Upper lobe of right lung (tissue), 1 donor: ENCODE data around the gene NRDC. TPM values are rescaled to one million over a fixed set of nuclear protein-coding genes. Genes with fewer than 3 reads are reported as not detected.
A peak's percentile ranks its signal among the peaks of the same experiment; 100 is the strongest.
"Not testable (repeated sequence)": the region's sequence is repeated elsewhere in the genome, so short reads cannot be mapped to it uniquely, and the experiment has no call there.

Experiments used
- ATAC-seq: fragments of 200-7000 bp; cut with Tn5 transposase; one replicate; pipeline ENCODE4 v1.9.1; 2020; ENCODE audit warnings: mild to moderate bottlenecking, moderate library complexity
- DNase-seq: peaks from one replicate; pipeline ENCODE4 v3.0.0-alpha.2; 2020
- H3K27ac ChIP-seq: fragments of 200-600 bp; one replicate; pipeline ENCODE4 v1.8.0; 2022
- H3K27me3 ChIP-seq: fragments of 200-600 bp; one replicate; pipeline ENCODE4 v1.8.0; 2022; ENCODE audit warnings: mild to moderate bottlenecking
- H3K36me3 ChIP-seq: fragments of 200-600 bp; one replicate; pipeline ENCODE4 v1.8.0; 2022
- H3K4me1 ChIP-seq: fragments of 200-600 bp; one replicate; pipeline ENCODE4 v1.8.0; 2022
- H3K4me3 ChIP-seq: fragments of 200-600 bp; one replicate; pipeline ENCODE4 v1.8.0; 2022; ENCODE audit warnings: mild to moderate bottlenecking
- H3K9me3 ChIP-seq: fragments of 200-600 bp; one replicate; pipeline ENCODE4 v1.8.0; 2022
- intact Hi-C: fragments of 100-400 bp; cut with DNase I; formaldehyde crosslinking; loops from one replicate; pipeline ENCODE4 v1.11.0; 2022
- total RNA-seq: library from RNA; stranded (reverse); fragmentation: NEBNext Ultra II Directional; extraction: Animal tissue kit (Norgen Biotek cat#: 25700); gene quantifications from one replicate; pipeline ENCODE4 v1.2.1, GENCODE V29; 2021
- TF ChIP-seq, protein P1 (sequence below): fragments of 200-600 bp; IDR thresholded peaks from one replicate; pipeline ENCODE4 v1.8.0; 2022; ENCODE audit warnings: antibody characterized with exemption
- donor health status: DM: no; HTN: yes; CAD: no; lungs with severe emphysema.

The NRDC gene
- total RNA-seq, 1 donor from 2014 or later, result 118 TPM

DNA sequence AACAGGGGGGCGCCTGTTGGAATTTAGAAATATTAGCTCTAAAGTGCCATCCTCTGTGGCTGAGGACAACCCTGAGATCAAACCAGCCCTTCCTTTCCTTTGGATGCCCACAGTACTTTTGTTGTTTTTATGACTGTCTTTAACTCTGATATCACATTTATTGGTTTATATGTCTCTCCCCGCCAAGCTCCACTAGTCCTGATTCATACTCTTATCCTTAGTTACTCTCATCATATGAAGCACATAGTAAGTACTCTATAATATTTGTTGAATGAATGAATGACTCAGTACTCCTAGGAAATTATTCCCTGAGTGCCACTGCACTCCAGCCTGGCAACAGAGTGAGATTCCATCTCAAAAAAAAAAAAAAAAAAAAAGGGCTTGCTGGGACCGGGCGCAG lies 22.6 kb upstream of the NRDC start:
- no peak for ATAC-seq
- intact Hi-C loops, result no loop called here

GRCh38 chr1:51899022-51899421 lies 20.5 kb upstream of the NRDC start:
- Histone ChIP-seq H3K4me1 (no peaks in the 10 kb centered on the region), H3K4me3 (no peak overlapping the region), H3K27me3 (peaks cover 49% of the 10 kb centered on the region), H3K9me3 (no peaks in the 10 kb centered on the region), H3K27ac (no peak overlapping the region), H3K36me3 (no peaks in the 10 kb centered on the region)
- ATAC-seq (no peak), DNase-seq (no peak)
- intact Hi-C loops, result no loop called here
- TF ChIP-seq, protein P1, sequence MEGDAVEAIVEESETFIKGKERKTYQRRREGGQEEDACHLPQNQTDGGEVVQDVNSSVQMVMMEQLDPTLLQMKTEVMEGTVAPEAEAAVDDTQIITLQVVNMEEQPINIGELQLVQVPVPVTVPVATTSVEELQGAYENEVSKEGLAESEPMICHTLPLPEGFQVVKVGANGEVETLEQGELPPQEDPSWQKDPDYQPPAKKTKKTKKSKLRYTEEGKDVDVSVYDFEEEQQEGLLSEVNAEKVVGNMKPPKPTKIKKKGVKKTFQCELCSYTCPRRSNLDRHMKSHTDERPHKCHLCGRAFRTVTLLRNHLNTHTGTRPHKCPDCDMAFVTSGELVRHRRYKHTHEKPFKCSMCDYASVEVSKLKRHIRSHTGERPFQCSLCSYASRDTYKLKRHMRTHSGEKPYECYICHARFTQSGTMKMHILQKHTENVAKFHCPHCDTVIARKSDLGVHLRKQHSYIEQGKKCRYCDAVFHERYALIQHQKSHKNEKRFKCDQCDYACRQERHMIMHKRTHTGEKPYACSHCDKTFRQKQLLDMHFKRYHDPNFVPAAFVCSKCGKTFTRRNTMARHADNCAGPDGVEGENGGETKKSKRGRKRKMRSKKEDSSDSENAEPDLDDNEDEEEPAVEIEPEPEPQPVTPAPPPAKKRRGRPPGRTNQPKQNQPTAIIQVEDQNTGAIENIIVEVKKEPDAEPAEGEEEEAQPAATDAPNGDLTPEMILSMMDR, result no peak

More for the DNA sequence above, 22.6 kb upstream of the NRDC start:
- H3K4me1 ChIP-seq, result no peaks in the 10 kb centered on the region
- H3K9me3 ChIP-seq, result no peaks in the 10 kb centered on the region
- no peak for DNase-seq
- no peak overlapping the region for H3K27ac ChIP-seq
- peaks cover 44% of the 10 kb centered on the region for H3K27me3 ChIP-seq
- no peak overlapping the region for H3K4me3 ChIP-seq
- TF ChIP-seq, protein P1, result no peak
- no peaks in the 10 kb centered on the region for H3K36me3 ChIP-seq

- Histone ChIP-seq H3K27ac (no peak overlapping the region), H3K4me3 (no peak overlapping the region), H3K36me3 (no peaks in the 10 kb centered on the region), H3K9me3 (no peaks in the 10 kb centered on the region), H3K27me3 (peaks cover 48% of the 10 kb centered on the region), H3K4me1 (no peaks in the 10 kb centered on the region)
- DNase-seq, result no peak
- ATAC-seq, result no peak
- intact Hi-C loops, result no loop called here
- TF ChIP-seq, protein P1, result no peak
Measured at GRCh38 chr1:51898090-51898734, 19.7 kb upstream of the NRDC start.

- H3K27ac ChIP-seq, result no peak overlapping the region
- no peaks in the 10 kb centered on the region for H3K9me3 ChIP-seq
- H3K36me3 ChIP-seq, result no peaks in the 10 kb centered on the region
- intact Hi-C loops, result no loop called here
- no peak for ATAC-seq
- no peaks in the 10 kb centered on the region for H3K4me1 ChIP-seq
- DNase-seq, result no peak
- peaks cover 48% of the 10 kb centered on the region for H3K27me3 ChIP-seq
- TF ChIP-seq, protein P1, result no peak
- H3K4me3 ChIP-seq, result no peak overlapping the region
Measured at GRCh38 chr1:51897699-51898031, 19.1 kb upstream of the NRDC start.

GRCh38 chr1:51894748-51895147 lies 16.2 kb upstream of the NRDC start:
- H3K27me3 ChIP-seq, result peaks cover 66% of the 10 kb centered on the region
- ATAC-seq, H3K27ac ChIP-seq, H3K4me3 ChIP-seq, H3K4me1 ChIP-seq, intact Hi-C loops, DNase-seq, H3K36me3 ChIP-seq, H3K9me3 ChIP-seq: not testable (repeated sequence)

GRCh38 chr1:51878308-51878615 lies 265 bp downstream of the NRDC start:
- peaks cover 8% of the 10 kb centered on the region for H3K27me3 ChIP-seq
- no peaks in the 10 kb centered on the region for H3K36me3 ChIP-seq
- ATAC-seq, result no peak
- DNase-seq, result no peak
- intact Hi-C loops, result no loop called here
- peak overlapping the region; percentile 99 for H3K27ac ChIP-seq
- TF ChIP-seq, protein P1, result no peak
- H3K9me3 ChIP-seq, result no peaks in the 10 kb centered on the region
- H3K4me3 ChIP-seq, result peak overlapping the region; percentile 96
- H3K4me1 ChIP-seq, result peaks cover 29% of the 10 kb centered on the region
